Activated CD8-positive, alpha-beta memory T cell treated with anti-CD3 and anti-CD28 coated beads, Interleukin-2, amount 10 ng/mL, durations not matched to agents 7 days and 5 days (primary cell): Measurements from ENCODE around the gene CUL1. TPM values are rescaled to one million over a fixed set of nuclear protein-coding genes. Genes with fewer than 3 reads are reported as not detected.

Experiments used
- ATAC-seq: fragments of 150-1000 bp; cut with Tn5 transposase; one replicate; pipeline ENCODE4 v1.10.0; 2021; ENCODE audit warnings: moderate library complexity
- CTCF ChIA-PET: fragments of 350-600 bp; sonication (Branson Sonifier 250); formaldehyde crosslinking; loops from one replicate; lab custom pipeline; 2021; ENCODE audit warnings: antibody characterized with exemption; lab: Charles Lee
- DNase-seq: peaks from one replicate; pipeline ENCODE4 v3.0.0-alpha.2; 2020
- H3K27ac Mint-ChIP-seq: one replicate; pipeline ENCODE4 v1.8.0; 2021; ENCODE audit warnings: mild to moderate bottlenecking, mixed read lengths
- H3K27me3 Mint-ChIP-seq: one replicate; pipeline ENCODE4 v1.8.0; 2021; ENCODE audit warnings: mixed read lengths
- H3K36me3 Mint-ChIP-seq: one replicate; pipeline ENCODE4 v1.8.0; 2021; ENCODE audit warnings: mild to moderate bottlenecking, mixed read lengths
- H3K4me1 Mint-ChIP-seq: one replicate; pipeline ENCODE4 v1.8.0; 2021; ENCODE audit warnings: mixed read lengths
- H3K4me3 Mint-ChIP-seq: one replicate; pipeline ENCODE4 v1.8.0; 2021; ENCODE audit warnings: mild to moderate bottlenecking, moderate library complexity, mixed read lengths
- H3K9me3 Mint-ChIP-seq: one replicate; pipeline ENCODE4 v1.8.0; 2022; ENCODE audit warnings: low read depth, mixed read lengths
- total RNA-seq, 2 experiments: library from RNA; stranded (reverse); gene quantifications; one replicate each; pipeline ENCODE4 v1.2.3, GENCODE V29; 2021

CUL1 gene
- total RNA-seq, 2 experiments from 2014 or later, result 55.3 to 84.3 TPM

- no peak overlapping the region for H3K27ac Mint-ChIP-seq
- ATAC-seq (no peak), DNase-seq (no peak)
- H3K4me1 Mint-ChIP-seq, result peaks cover 34% of the 10 kb centered on the region
- H3K27me3 Mint-ChIP-seq, result no peaks in the 10 kb centered on the region
- H3K36me3 Mint-ChIP-seq, result peaks cover 59% of the 10 kb centered on the region
- peaks cover 2% of the 10 kb centered on the region for H3K9me3 Mint-ChIP-seq
- CTCF ChIA-PET, result interaction anchor here (1.6 to 2.0 kb wide), 3 partner anchors 20 to 260 kb away, joined by 3 to 5 read pairs (median 4); no protein-coding TSS in a partner anchor
- H3K4me3 Mint-ChIP-seq, result no peak overlapping the region
Measured at GRCh38 chr7:148835854-148836253, 137.2 kb downstream of the CUL1 start.

- CTCF ChIA-PET, result no interaction called here
- H3K4me3 Mint-ChIP-seq, result no peak overlapping the region
- H3K27me3 Mint-ChIP-seq, result no peaks in the 10 kb centered on the region
- H3K27ac Mint-ChIP-seq, result peak overlapping the region; percentile 74
- DNase-seq, result peak; percentile 58
- peaks cover 2% of the 10 kb centered on the region for H3K9me3 Mint-ChIP-seq
- peaks cover 50% of the 10 kb centered on the region for H3K36me3 Mint-ChIP-seq
- peaks cover 44% of the 10 kb centered on the region for H3K4me1 Mint-ChIP-seq
- peak; percentile 62 for ATAC-seq
Measured at GRCh38 chr7:148838905-148839304, 140.2 kb downstream of the CUL1 start.

- peaks cover 17% of the 10 kb centered on the region for H3K36me3 Mint-ChIP-seq
- H3K9me3 Mint-ChIP-seq, result no peaks in the 10 kb centered on the region
- no peaks in the 10 kb centered on the region for H3K27me3 Mint-ChIP-seq
- ATAC-seq (no peak), DNase-seq (no peak)
- CTCF ChIA-PET, result interaction anchor here (0.6 to 1.9 kb wide), 4 partner anchors 8 to 119 kb away, joined by 3 to 7 read pairs (median 4); no protein-coding TSS in a partner anchor
- peaks cover 48% of the 10 kb centered on the region for H3K4me1 Mint-ChIP-seq
- H3K27ac Mint-ChIP-seq, result no peak overlapping the region
- no peak overlapping the region for H3K4me3 Mint-ChIP-seq
Measured at GRCh38 chr7:148847815-148848734, 149.4 kb downstream of the CUL1 start.

GRCh38 chr7:148849393-148850098 lies 150.8 kb downstream of the CUL1 start:
- CTCF ChIA-PET, result interaction anchor here (1.0 to 1.1 kb wide), 2 partner anchors 12 to 117 kb away, joined by 3 read pairs; no protein-coding TSS in a partner anchor
- Mint-ChIP-seq H3K9me3 (no peaks in the 10 kb centered on the region), H3K4me1 (peaks cover 45% of the 10 kb centered on the region), H3K27me3 (no peaks in the 10 kb centered on the region), H3K4me3 (no peak overlapping the region), H3K27ac (no peak overlapping the region), H3K36me3 (peaks cover 10% of the 10 kb centered on the region)
- DNase-seq (no peak), ATAC-seq (no peak)

GRCh38 chr7:148850564-148850963 lies 151.9 kb downstream of the CUL1 start:
- CTCF ChIA-PET, result no interaction called here
- Mint-ChIP-seq H3K27ac (no peak overlapping the region), H3K27me3 (no peaks in the 10 kb centered on the region), H3K36me3 (peaks cover 5% of the 10 kb centered on the region), H3K9me3 (no peaks in the 10 kb centered on the region), H3K4me3 (no peak overlapping the region), H3K4me1 (peaks cover 45% of the 10 kb centered on the region)
- ATAC-seq, result no peak
- DNase-seq, result no peak

Other genes with a start within 250 kb of the CUL1 start
- gene C7orf33, start 108.1 kb upstream of the CUL1 start, total RNA-seq, result not detected
- 100 to 1,000 TPM; 106 to 109 TPM for gene EZH2, start 185.4 kb downstream of the CUL1 start, total RNA-seq